ENCODE data around the gene ARL8B. TPM values are rescaled to one million over a fixed set of nuclear protein-coding genes. Genes with fewer than 3 reads are reported as not detected.

The ARL8B gene
- total and polyA plus RNA-seq, 9 of the 15 experiments (the other 6 are each of a cell fraction or from before 2014, with no cell fraction given): 28.5 to 99.4 (median 77.2) TPM

- TF ChIP-seq BCLAF1 (IDR thresholded peaks at IDR 0.05; ENCODE audit: borderline replicate concordance in 1 of 2, control insufficient read depth in 1 of 2, low read depth in 2 of 2, low read length in 1 of 2) (no peak), ZNF133 (CRISPR knock-in tag; IDR thresholded peaks at IDR 0.05) (no peak), MGA (IDR thresholded peaks at IDR 0.05) (no peak), LARP7 (IDR thresholded peaks at IDR 0.05) (no peak), ZNF609 (CRISPR knock-in tag; IDR thresholded peaks at IDR 0.05; ENCODE audit: borderline replicate concordance) (no peak), CBFA2T3 (IDR thresholded peaks at IDR 0.05) (peak; percentile 36; the same call in 1 of the 2 replicates), SAP30 (IDR thresholded peaks at IDR 0.05; ENCODE audit: borderline replicate concordance, insufficient read depth, low read depth, low read length, poor library complexity, severe bottlenecking) (no peak)
Observed at GRCh38 chr3:5086708-5087107, 35.4 kb upstream of the ARL8B start (continued).

Data from K562 (cell line).